Mucosa of stomach (tissue), 1 donor: ENCODE measurements around the gene GLYR1.

ENCODE experiments used
- H3K27me3 ChIP-seq: one replicate; pipeline ENCODE4 v1.7.0; 2013; ENCODE audit warnings: mild to moderate bottlenecking, low read length; ENCODE audit not compliant: control insufficient read depth, insufficient read depth
- H3K36me3 ChIP-seq: one replicate; pipeline ENCODE4 v1.7.0; 2013; ENCODE audit warnings: low read length; ENCODE audit not compliant: control insufficient read depth, insufficient read depth
- H3K4me1 ChIP-seq: one replicate; pipeline ENCODE4 v1.7.0; 2013; ENCODE audit warnings: mild to moderate bottlenecking, low read length; ENCODE audit not compliant: control insufficient read depth, insufficient read depth
- H3K4me3 ChIP-seq: one replicate; pipeline ENCODE4 v1.7.0; 2013; ENCODE audit warnings: low read length
- H3K9ac ChIP-seq: one replicate; pipeline ENCODE4 v1.7.0; 2013; ENCODE audit warnings: mild to moderate bottlenecking, low read length, moderate library complexity
- H3K9me3 ChIP-seq: one replicate; pipeline ENCODE4 v1.7.0; 2013; ENCODE audit warnings: mild to moderate bottlenecking, low read length, moderate library complexity; ENCODE audit not compliant: control insufficient read depth
- donor health status: Pancreatic carcinoma.

The GLYR1 gene

GRCh38 chr16:4755687-4756086 lies 91.4 kb downstream of the GLYR1 start:
- H3K36me3 ChIP-seq = no peaks in the 10 kb centered on the region
- no peaks in the 10 kb centered on the region for H3K27me3 ChIP-seq
- H3K4me1 ChIP-seq = no peaks in the 10 kb centered on the region
- no peak overlapping the region for H3K4me3 ChIP-seq
- no peaks in the 10 kb centered on the region for H3K9me3 ChIP-seq
- no peak overlapping the region for H3K9ac ChIP-seq

DNA sequence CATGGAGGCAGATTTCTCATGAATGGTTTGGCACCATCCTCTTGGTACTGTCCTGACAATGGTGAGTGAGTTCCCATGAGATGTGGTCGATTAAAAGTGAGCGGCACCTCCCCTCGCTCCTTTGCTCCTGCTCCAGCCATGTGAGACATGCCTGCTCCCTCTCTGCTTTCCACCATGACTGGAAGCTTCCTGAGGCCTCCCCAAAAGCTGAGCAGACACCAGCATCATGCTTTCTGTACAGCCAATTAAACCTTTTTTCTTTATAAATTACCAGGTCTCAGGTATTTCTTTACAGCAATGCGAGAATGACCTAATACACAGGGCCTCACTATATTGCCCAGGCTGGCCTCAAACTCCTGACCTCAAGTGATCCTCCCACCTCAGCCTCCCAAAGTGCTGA lies 92.2 kb downstream of the GLYR1 start:
- H3K27me3 ChIP-seq = no peaks in the 10 kb centered on the region
- H3K9me3 ChIP-seq = no peaks in the 10 kb centered on the region
- no peaks in the 10 kb centered on the region for H3K4me1 ChIP-seq
- H3K4me3 ChIP-seq = no peak overlapping the region
- H3K9ac ChIP-seq = no peak overlapping the region
- H3K36me3 ChIP-seq = no peaks in the 10 kb centered on the region

DNA sequence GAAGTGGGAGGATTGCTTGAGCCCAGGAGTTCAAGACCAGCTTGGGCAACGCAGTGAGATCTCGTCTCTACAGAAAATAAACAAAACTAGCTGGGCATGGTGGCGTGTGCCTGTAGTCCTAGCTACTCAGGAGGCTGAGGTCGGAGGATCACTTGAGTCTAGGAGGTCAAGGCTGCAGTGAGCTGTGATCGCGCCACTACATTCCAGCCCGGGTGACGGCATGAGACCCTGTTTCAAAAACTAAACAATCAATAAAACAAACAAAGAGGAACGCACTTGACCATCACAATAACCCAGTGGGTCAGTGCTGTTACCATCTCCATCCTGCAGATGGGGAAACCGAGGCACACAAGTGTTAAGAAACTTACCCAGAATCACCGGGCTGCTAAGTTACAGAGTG lies 93.9 kb downstream of the GLYR1 start:
- Histone ChIP-seq H3K4me3 (no peak overlapping the region), H3K27me3 (no peaks in the 10 kb centered on the region), H3K36me3 (no peaks in the 10 kb centered on the region), H3K4me1 (no peaks in the 10 kb centered on the region), H3K9me3 (no peaks in the 10 kb centered on the region), H3K9ac (no peak overlapping the region)
